Measurements from ENCODE around the gene RNF183.
A peak's percentile ranks its signal among the peaks of the same experiment; 100 is the strongest.

RNF183 gene

GRCh38 chr9:113274474-113275156 lies 28.6 kb downstream of the RNF183 start:
- no peaks in the 10 kb centered on the region for H3K27me3 ChIP-seq (ENCODE audit: control insufficient read depth, low read length)
- H3K79me2 ChIP-seq (ENCODE audit: control insufficient read depth, low read length), result peaks cover 59% of the 10 kb centered on the region
- TF ChIP-seq EZH2phosphoT487 (IDR thresholded peaks at IDR 0.05; ENCODE audit: borderline replicate concordance, low read length), result no peak
- TF ChIP-seq, protein P1, sequence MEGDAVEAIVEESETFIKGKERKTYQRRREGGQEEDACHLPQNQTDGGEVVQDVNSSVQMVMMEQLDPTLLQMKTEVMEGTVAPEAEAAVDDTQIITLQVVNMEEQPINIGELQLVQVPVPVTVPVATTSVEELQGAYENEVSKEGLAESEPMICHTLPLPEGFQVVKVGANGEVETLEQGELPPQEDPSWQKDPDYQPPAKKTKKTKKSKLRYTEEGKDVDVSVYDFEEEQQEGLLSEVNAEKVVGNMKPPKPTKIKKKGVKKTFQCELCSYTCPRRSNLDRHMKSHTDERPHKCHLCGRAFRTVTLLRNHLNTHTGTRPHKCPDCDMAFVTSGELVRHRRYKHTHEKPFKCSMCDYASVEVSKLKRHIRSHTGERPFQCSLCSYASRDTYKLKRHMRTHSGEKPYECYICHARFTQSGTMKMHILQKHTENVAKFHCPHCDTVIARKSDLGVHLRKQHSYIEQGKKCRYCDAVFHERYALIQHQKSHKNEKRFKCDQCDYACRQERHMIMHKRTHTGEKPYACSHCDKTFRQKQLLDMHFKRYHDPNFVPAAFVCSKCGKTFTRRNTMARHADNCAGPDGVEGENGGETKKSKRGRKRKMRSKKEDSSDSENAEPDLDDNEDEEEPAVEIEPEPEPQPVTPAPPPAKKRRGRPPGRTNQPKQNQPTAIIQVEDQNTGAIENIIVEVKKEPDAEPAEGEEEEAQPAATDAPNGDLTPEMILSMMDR (IDR thresholded peaks at IDR 0.05; ENCODE audit: low read depth, low read length, poor library complexity, severe bottlenecking), result peak; percentile 71
- peaks cover 73% of the 10 kb centered on the region for H3K36me3 ChIP-seq (ENCODE audit: control insufficient read depth, low read length)
- peak overlapping the region; percentile 78 for H3K4me2 ChIP-seq (ENCODE audit: low read length)
- peak overlapping the region; percentile 95 for H3K4me3 ChIP-seq (ENCODE audit: low read length)
- peak overlapping the region; percentile 44 for H3K27ac ChIP-seq (ENCODE audit: low read depth, low read length)
- H3K9me3 ChIP-seq (ENCODE audit: control insufficient read depth, insufficient read depth, low read length), result no peaks in the 10 kb centered on the region
- H3K4me1 ChIP-seq (ENCODE audit: control insufficient read depth, low read length), result peaks cover 18% of the 10 kb centered on the region
- no peaks in the 10 kb centered on the region for H4K20me1 ChIP-seq (ENCODE audit: control insufficient read depth, insufficient read depth, low read depth, low read length)
- peaks cover 3% of the 10 kb centered on the region; the same call in 1 of the 2 replicates for H3F3A ChIP-seq (ENCODE audit: control insufficient read depth, insufficient read depth)
- H3K9me2 ChIP-seq (replicated peaks; ENCODE audit: control insufficient read depth, low read length), result no peaks in the 10 kb centered on the region

GRCh38 chr9:113269871-113270270 lies 33.3 kb downstream of the RNF183 start:
- Histone ChIP-seq H3K4me1 (ENCODE audit: control insufficient read depth, low read length) (peaks cover 7% of the 10 kb centered on the region), H3K27ac (ENCODE audit: low read depth, low read length) (no peak overlapping the region), H3K9me2 (replicated peaks; ENCODE audit: control insufficient read depth, low read length) (no peaks in the 10 kb centered on the region), H3K27me3 (ENCODE audit: control insufficient read depth, low read length) (no peaks in the 10 kb centered on the region), H4K20me1 (ENCODE audit: control insufficient read depth, insufficient read depth, low read depth, low read length) (no peaks in the 10 kb centered on the region), H3K4me3 (ENCODE audit: low read length) (no peak overlapping the region), H3K79me2 (ENCODE audit: control insufficient read depth, low read length) (peaks cover 19% of the 10 kb centered on the region), H3K9me3 (ENCODE audit: control insufficient read depth, insufficient read depth, low read length) (no peaks in the 10 kb centered on the region), H3K36me3 (ENCODE audit: control insufficient read depth, low read length) (peaks cover 57% of the 10 kb centered on the region), H3K4me2 (ENCODE audit: low read length) (no peak overlapping the region), H3F3A (ENCODE audit: control insufficient read depth, insufficient read depth) (peaks cover 6% of the 10 kb centered on the region; the same call in 1 of the 2 replicates)
- TF ChIP-seq, protein P1 (IDR thresholded peaks at IDR 0.05; ENCODE audit: low read depth, low read length, poor library complexity, severe bottlenecking), result no peak
- no peak for TF ChIP-seq EZH2phosphoT487 (IDR thresholded peaks at IDR 0.05; ENCODE audit: borderline replicate concordance, low read length)

GRCh38 chr9:113269355-113269754 lies 33.8 kb downstream of the RNF183 start:
- no peaks in the 10 kb centered on the region for H3K27me3 ChIP-seq (ENCODE audit: control insufficient read depth, low read length)
- H3K9me2 ChIP-seq (replicated peaks; ENCODE audit: control insufficient read depth, low read length), result no peaks in the 10 kb centered on the region
- peaks cover 7% of the 10 kb centered on the region for H3K4me1 ChIP-seq (ENCODE audit: control insufficient read depth, low read length)
- TF ChIP-seq, protein P1 (IDR thresholded peaks at IDR 0.05; ENCODE audit: low read depth, low read length, poor library complexity, severe bottlenecking), result no peak
- TF ChIP-seq EZH2phosphoT487 (IDR thresholded peaks at IDR 0.05; ENCODE audit: borderline replicate concordance, low read length), result no peak
- no peak overlapping the region for H3K4me2 ChIP-seq (ENCODE audit: low read length)
- H3K9me3 ChIP-seq (ENCODE audit: control insufficient read depth, insufficient read depth, low read length), result no peaks in the 10 kb centered on the region
- H4K20me1 ChIP-seq (ENCODE audit: control insufficient read depth, insufficient read depth, low read depth, low read length), result no peaks in the 10 kb centered on the region
- H3K27ac ChIP-seq (ENCODE audit: low read depth, low read length), result no peak overlapping the region
- H3K36me3 ChIP-seq (ENCODE audit: control insufficient read depth, low read length), result peaks cover 57% of the 10 kb centered on the region
- H3K79me2 ChIP-seq (ENCODE audit: control insufficient read depth, low read length), result peaks cover 14% of the 10 kb centered on the region
- no peak overlapping the region for H3K4me3 ChIP-seq (ENCODE audit: low read length)
- H3F3A ChIP-seq (ENCODE audit: control insufficient read depth, insufficient read depth), result 0 out of 2 replicates have a peak, but pooled peaks cover 3% of the 10 kb centered on the region

Data from DOHH2 (cell line).